SK-N-MC (cell line): ENCODE data around the gene FBXL20.

Source experiments
- EZH2 ChIP-seq: fragments of 200-600 bp; sonication (generic); IDR thresholded peaks from one replicate; pipeline ENCODE4 v1.6.1; 2017; ENCODE audit warnings: antibody characterized with exemption
- POLR2AphosphoS5 ChIP-seq: IDR thresholded peaks from 2 replicates; pipeline ENCODE4 v1.6.1; 2012; ENCODE audit warnings: mild to moderate bottlenecking, low read depth, low read length, borderline replicate concordance

DNA sequence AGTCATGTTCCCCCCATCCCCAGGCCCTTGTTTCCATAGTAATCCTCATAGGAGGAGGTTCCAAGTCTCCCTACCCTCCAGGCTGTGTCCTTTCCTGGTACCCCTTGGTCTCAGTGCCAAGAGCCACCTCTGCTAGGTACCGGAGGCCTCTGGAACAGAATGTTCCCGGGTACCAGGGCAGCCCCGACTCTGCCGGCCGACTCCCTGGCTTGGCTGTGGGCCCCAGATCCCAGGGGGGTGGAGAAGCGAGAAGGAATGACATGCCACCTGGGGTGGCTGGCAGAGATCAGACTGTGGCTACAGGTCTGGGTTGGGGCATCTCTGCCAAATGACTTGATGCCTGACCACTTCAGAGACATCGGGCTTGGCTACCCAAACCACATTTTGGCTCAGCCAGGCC lies 179.3 kb downstream of the FBXL20 start:
- TF ChIP-seq POLR2AphosphoS5: no peak
- TF ChIP-seq EZH2: no peak
